ENCODE results near the gene RPL39L. TPM values are rescaled to one million over a fixed set of nuclear protein-coding genes. Genes with fewer than 3 reads are reported as not detected.
A peak's percentile ranks its signal among the peaks of the same experiment; 100 is the strongest.

RPL39L gene
- polyA plus RNA-seq, 3 donors = 1.1 to 3.4 (median 3.1) TPM

- intact Hi-C loops (cut with micrococcal nuclease) = no loop called here
- H3K4me1 Mint-ChIP-seq = peaks cover 12% of the 10 kb centered on the region
- peaks cover 0 to 8% (median 0%) of the 10 kb centered on the region in 3 donors for H3K27me3 Mint-ChIP-seq (ENCODE audit: low read depth in 3 of 3)
- no peaks in the 10 kb centered on the region for H3K27me3 ChIP-seq (ENCODE audit: control insufficient read depth in 2 of 2, insufficient read depth in 2 of 2, low read length in 2 of 2)
- no peak overlapping the region for H3K4me3 ChIP-seq (replicated peaks in 1 of 3; ENCODE audit: low read depth in 2 of 3, low read length in 3 of 3)
- peaks cover 0 to 2% (median 0%) of the 10 kb centered on the region in 7 donors for H3K9me3 Mint-ChIP-seq
- WGBS (ENCODE audit: insufficient coverage) = 100% methylated on average over 1 of the region's 8 CpGs
- H3K4me3 Mint-ChIP-seq = no peak overlapping the region
- DNase-seq = no peak
- no peaks in the 10 kb centered on the region for H3K79me2 ChIP-seq (ENCODE audit: insufficient read depth, low read length)
- H3K4me1 ChIP-seq (ENCODE audit: control insufficient read depth in 1 of 2, insufficient read depth in 2 of 2, low read length in 2 of 2) = peaks cover 9 to 11% of the 10 kb centered on the region in 2 donors
- H3K27ac Mint-ChIP-seq = peak overlapping the region in 2 of 7 donors; percentile 4 to 23
- H3K36me3 Mint-ChIP-seq = peaks cover 44 to 46% of the 10 kb centered on the region in 2 donors
- H3K4me2 ChIP-seq (replicated peaks; ENCODE audit: extremely low read depth, low read length, poor library complexity, severe bottlenecking) = no peak overlapping the region
- no peak overlapping the region for H3K27ac ChIP-seq (ENCODE audit: low read depth in 1 of 2, low read length in 2 of 2)
- no peaks in the 10 kb centered on the region for H3K9me3 ChIP-seq (replicated peaks in 1 of 2; ENCODE audit: control insufficient read depth in 1 of 2, insufficient read depth in 1 of 2, low read length in 2 of 2)
- no peaks in the 10 kb centered on the region for H4K20me1 ChIP-seq (ENCODE audit: insufficient read depth, low read length)
- no peak overlapping the region for H3K9ac ChIP-seq (ENCODE audit: insufficient read depth, low read length, poor library complexity, severe bottlenecking)
- no peak overlapping the region for H2AFZ ChIP-seq (ENCODE audit: insufficient read depth, low read depth, low read length, poor library complexity, severe bottlenecking)
- H3K36me3 ChIP-seq (replicated peaks in 1 of 2; ENCODE audit: control insufficient read depth in 1 of 2, insufficient read depth in 2 of 2, low read length in 2 of 2) = peaks cover 32 to 52% of the 10 kb centered on the region in 2 donors
- no peak for TF ChIP-seq CTCF (IDR thresholded peaks at IDR 0.05)
Measured at GRCh38 chr3:187079090-187080022, 59.9 kb downstream of the RPL39L start.

- H3K9ac ChIP-seq (ENCODE audit: insufficient read depth, low read length, poor library complexity, severe bottlenecking) = no peak overlapping the region
- peaks cover 45 to 69% of the 10 kb centered on the region in 2 donors for H3K36me3 ChIP-seq (replicated peaks in 1 of 2; ENCODE audit: control insufficient read depth in 1 of 2, insufficient read depth in 2 of 2, low read length in 2 of 2)
- Mint-ChIP-seq H3K4me3 (no peak overlapping the region), H3K9me3 (peaks cover 0 to 2% (median 0%) of the 10 kb centered on the region in 7 donors), H3K4me1 (peaks cover 6% of the 10 kb centered on the region), H3K27me3 (ENCODE audit: low read depth in 3 of 3) (peaks cover 0 to 5% (median 0%) of the 10 kb centered on the region in 3 donors), H3K27ac (peak overlapping the region in 1 of 7 donors; percentile 4), H3K36me3 (peaks cover 58 to 61% of the 10 kb centered on the region in 2 donors)
- intact Hi-C loops (cut with micrococcal nuclease) = no loop called here
- no peaks in the 10 kb centered on the region for H4K20me1 ChIP-seq (ENCODE audit: insufficient read depth, low read length)
- H3K9me3 ChIP-seq (replicated peaks in 1 of 2; ENCODE audit: control insufficient read depth in 1 of 2, insufficient read depth in 1 of 2, low read length in 2 of 2) = no peaks in the 10 kb centered on the region
- H3K79me2 ChIP-seq (ENCODE audit: insufficient read depth, low read length) = no peaks in the 10 kb centered on the region
- H3K4me1 ChIP-seq (ENCODE audit: control insufficient read depth in 1 of 2, insufficient read depth in 2 of 2, low read length in 2 of 2) = peaks cover 4 to 7% of the 10 kb centered on the region in 2 donors
- no peak for DNase-seq
- no peak overlapping the region for H3K4me3 ChIP-seq (replicated peaks in 1 of 3; ENCODE audit: low read depth in 2 of 3, low read length in 3 of 3)
- H2AFZ ChIP-seq (ENCODE audit: insufficient read depth, low read depth, low read length, poor library complexity, severe bottlenecking) = no peak overlapping the region
- TF ChIP-seq CTCF (IDR thresholded peaks at IDR 0.05) = no peak
- H3K27ac ChIP-seq (ENCODE audit: low read depth in 1 of 2, low read length in 2 of 2) = no peak overlapping the region
- WGBS (ENCODE audit: insufficient coverage) = 100% methylated on average over 3 of the region's 5 CpGs
- H3K27me3 ChIP-seq (ENCODE audit: control insufficient read depth in 2 of 2, insufficient read depth in 2 of 2, low read length in 2 of 2) = no peaks in the 10 kb centered on the region
- H3K4me2 ChIP-seq (replicated peaks; ENCODE audit: extremely low read depth, low read length, poor library complexity, severe bottlenecking) = no peak overlapping the region
Measured at GRCh38 chr3:187077537-187077936, 61.8 kb downstream of the RPL39L start.

Data from CD14-positive monocyte (primary cell).